H1 (cell line): Measurements from ENCODE around the gene EHBP1. TPM values are rescaled to one million over a fixed set of nuclear protein-coding genes. Genes with fewer than 3 reads are reported as not detected.

Source experiments
- CTCF ChIA-PET: fragments of 300-600 bp; sonication (Branson Sonifier 250); formaldehyde crosslinking; loops from one replicate; lab custom pipeline; 2021; ENCODE audit not compliant: partially characterized antibody; lab: Charles Lee
- POLR2A ChIA-PET: fragments of 300-600 bp; sonication (Branson Sonifier 250); formaldehyde crosslinking; loops from one replicate; lab custom pipeline; 2021; ENCODE audit warnings: inconsistent platforms; ENCODE audit not compliant: partially characterized antibody; lab: Charles Lee
- DNase-seq, 2 experiments: peaks; one replicate each; pipeline versions ENCODE4 v3.0.0 to v3.0.0-alpha.2; 2010 to 2022; ENCODE audit warnings: low spot score in 2 of 2, low read depth in 1 of 2, mixed read lengths in 1 of 2
- FAIRE-seq: peaks from 2 replicates; lab custom pipeline; 2011; peaks lifted over from hg19 to GRCh38; lab: Jason Lieb, UNC
- H2AFZ ChIP-seq: 2 replicates; pipeline ENCODE4 v1.8.1; 2012; ENCODE audit warnings: low read length, inconsistent platforms
- H2AK5ac ChIP-seq: 2 replicates; pipeline ENCODE4 v1.6.1; 2013; ENCODE audit warnings: low read depth, low read length
- H2BK120ac ChIP-seq: replicated peaks from 2 replicates; pipeline ENCODE3; 2013; ENCODE audit warnings: low read depth, low read length, inconsistent platforms
- H2BK12ac ChIP-seq: 2 replicates; pipeline ENCODE4 v1.6.1; 2013; ENCODE audit warnings: low read depth, low read length
- H2BK15ac ChIP-seq: 2 replicates; pipeline ENCODE4 v1.6.1; 2013; ENCODE audit warnings: low read length
- H2BK20ac ChIP-seq: 2 replicates; pipeline ENCODE4 v1.6.1; 2013; ENCODE audit warnings: low read length
- H2BK5ac ChIP-seq: 2 replicates; pipeline ENCODE4 v1.6.1; 2013; ENCODE audit warnings: low read depth, low read length
- H3K14ac ChIP-seq: 2 replicates; pipeline ENCODE4 v1.6.1; 2013; ENCODE audit warnings: inconsistent platforms; ENCODE audit not compliant: insufficient read length
- H3K18ac ChIP-seq: 2 replicates; pipeline ENCODE4 v1.6.1; 2013; ENCODE audit warnings: low read length; ENCODE audit errors: extremely low read depth
- H3K23ac ChIP-seq: 2 replicates; pipeline ENCODE4 v1.6.1; 2013; ENCODE audit warnings: inconsistent platforms; ENCODE audit not compliant: insufficient read length
- H3K23me2 ChIP-seq: 2 replicates; pipeline ENCODE4 v1.6.1; 2013; ENCODE audit warnings: low read depth, low read length
- H3K27ac ChIP-seq: 2 replicates; pipeline ENCODE4 v1.6.1; 2011; ENCODE audit warnings: low read depth, low read length, inconsistent platforms
- H3K27me3 ChIP-seq, 4 experiments: replicated peaks in 1 of 4; 1 replicate in 1 of 4; 2 replicates in 3 of 4; pipeline versions ENCODE4 v1.6.1 to v1.8.1; 2011 to 2013; ENCODE audit warnings: low read length in 3 of 4, mild to moderate bottlenecking in 3 of 4, inconsistent platforms in 2 of 4, mixed read lengths in 2 of 4, moderate library complexity in 1 of 4; ENCODE audit not compliant: control insufficient read depth in 3 of 4, insufficient read depth in 3 of 4; ENCODE audit errors: extremely low read depth in 1 of 4
- H3K36me3 ChIP-seq, 4 experiments: 2 replicates each; pipeline versions ENCODE4 v1.6.1 to v1.8.1; 2011 to 2013; ENCODE audit warnings: mild to moderate bottlenecking in 4 of 4, low read length in 3 of 4, moderate library complexity in 2 of 4, control low read depth in 1 of 4, inconsistent platforms in 1 of 4; ENCODE audit not compliant: insufficient read depth in 4 of 4, control insufficient read depth in 2 of 4
- H3K4ac ChIP-seq: replicated peaks from 2 replicates; pipeline ENCODE3; 2013; ENCODE audit warnings: low read length, low read depth, mixed read lengths, inconsistent platforms; ENCODE audit not compliant: insufficient read length
- H3K4me1 ChIP-seq, 4 experiments: replicated peaks in 1 of 4; 1 replicate in 1 of 4; 2 replicates in 3 of 4; pipeline versions ENCODE4 v1.6.1 to v1.8.1; 2011 to 2013; ENCODE audit warnings: low read length in 3 of 4, inconsistent platforms in 2 of 4, mixed read lengths in 1 of 4; ENCODE audit not compliant: insufficient read depth in 4 of 4, control insufficient read depth in 3 of 4
- H3K4me2 ChIP-seq, 2 experiments: 2 replicates each; pipeline versions ENCODE4 v1.6.1 to v1.8.1; 2011 to 2013; ENCODE audit warnings: low read depth in 2 of 2, low read length in 2 of 2, control low read depth in 1 of 2, inconsistent platforms in 1 of 2, mild to moderate bottlenecking in 1 of 2; ENCODE audit not compliant: insufficient read depth in 1 of 2
- H3K4me3 ChIP-seq, 4 experiments: fragments of 200-600, 300-600 bp in 1 of 4; sonication (generic), shearing (Covaris generic), sonication (Bioruptor Twin) in 1 of 4; 2 replicates each; pipeline versions ENCODE4 v1.5.1 to v1.8.1; 2011 to 2016; ENCODE audit warnings: low read length in 4 of 4, low read depth in 3 of 4, control low read depth in 2 of 4, inconsistent platforms in 2 of 4, mild to moderate bottlenecking in 2 of 4, mixed read lengths in 1 of 4, moderate library complexity in 1 of 4; ENCODE audit not compliant: insufficient read depth in 2 of 4; ENCODE audit errors: extremely low read depth in 1 of 4
- H3K56ac ChIP-seq: replicated peaks from 2 replicates; pipeline ENCODE3; 2013; ENCODE audit warnings: low read depth, mild to moderate bottlenecking, mixed read lengths, low read length, inconsistent platforms; ENCODE audit not compliant: insufficient read length
- H3K79me1 ChIP-seq: 2 replicates; pipeline ENCODE4 v1.6.1; 2013; ENCODE audit warnings: low read depth, low read length, control low read depth
- H3K79me2 ChIP-seq, 2 experiments: 2 replicates each; pipeline versions ENCODE4 v1.6.1 to v1.8.1; 2012 to 2013; ENCODE audit warnings: low read length in 2 of 2, mild to moderate bottlenecking in 2 of 2, inconsistent platforms in 1 of 2; ENCODE audit not compliant: insufficient read depth in 2 of 2, control insufficient read depth in 1 of 2
- H3K9ac ChIP-seq, 4 experiments: replicated peaks in 1 of 4; 1 replicate in 1 of 4; 2 replicates in 3 of 4; pipeline versions ENCODE4 v1.6.1 to v1.8.1; 2011 to 2013; ENCODE audit warnings: low read depth in 3 of 4, low read length in 3 of 4, control low read depth in 2 of 4, mild to moderate bottlenecking in 2 of 4, moderate library complexity in 2 of 4, inconsistent platforms in 1 of 4; ENCODE audit errors: extremely low read depth in 1 of 4
- H3K9me3 ChIP-seq, 2 experiments: 2 replicates each; pipeline versions ENCODE4 v1.6.1 to v1.8.1; 2012 to 2013; ENCODE audit warnings: mild to moderate bottlenecking in 2 of 2, moderate library complexity in 2 of 2, control low read depth in 1 of 2, inconsistent platforms in 1 of 2, low read depth in 1 of 2, low read length in 1 of 2, mixed read lengths in 1 of 2; ENCODE audit not compliant: insufficient read depth in 2 of 2
- H4K20me1 ChIP-seq, 2 experiments: replicated peaks in 1 of 2; 2 replicates each; pipeline versions ENCODE3 to v1.8.1; 2011 to 2013; ENCODE audit warnings: inconsistent platforms in 2 of 2, low read length in 2 of 2, mild to moderate bottlenecking in 1 of 2; ENCODE audit not compliant: insufficient read depth in 2 of 2, control insufficient read depth in 1 of 2
- H4K5ac ChIP-seq: 2 replicates; pipeline ENCODE4 v1.6.1; 2013; ENCODE audit warnings: low read length, low read depth, mixed read lengths, inconsistent platforms; ENCODE audit not compliant: insufficient read length
- H4K8ac ChIP-seq: 2 replicates; pipeline ENCODE4 v1.8.0; 2013; ENCODE audit warnings: mild to moderate bottlenecking, moderate library complexity, low read length, inconsistent platforms; ENCODE audit not compliant: insufficient read depth; ENCODE audit errors: extremely low read depth
- H4K91ac ChIP-seq: replicated peaks from 2 replicates; pipeline ENCODE3; 2013; ENCODE audit warnings: low read length, mixed read lengths, inconsistent platforms; ENCODE audit not compliant: insufficient read length
- GABPA ChIP-seq: IDR thresholded peaks from 2 replicates; pipeline ENCODE4 v1.6.1; 2011; ENCODE audit warnings: mild to moderate bottlenecking, low read length, moderate library complexity, borderline replicate concordance; ENCODE audit not compliant: insufficient read depth
- GTF2F1 ChIP-seq: IDR thresholded peaks from 2 replicates; pipeline ENCODE4 v1.6.1; 2012; ENCODE audit warnings: low read depth, low read length, improper control_type of control experiment, borderline replicate concordance
- SAP30 ChIP-seq: fragments of 300-600 bp; sonication (generic); IDR thresholded peaks from 2 replicates; pipeline ENCODE4 v1.7.1; 2012; ENCODE audit warnings: low read length, moderate library complexity, mild to moderate bottlenecking, inconsistent platforms; ENCODE audit not compliant: insufficient read depth, insufficient replicate concordance
- SP1 ChIP-seq: IDR thresholded peaks from 2 replicates; pipeline ENCODE4 v1.6.1; 2011; ENCODE audit warnings: low read depth, low read length
- SP4 ChIP-seq: IDR thresholded peaks from 2 replicates; pipeline ENCODE4 v1.6.1; 2012; ENCODE audit warnings: low read length, inconsistent platforms
- YY1 ChIP-seq: IDR thresholded peaks from 2 replicates; pipeline ENCODE4 v1.6.1; 2011; ENCODE audit warnings: low read depth, mild to moderate bottlenecking, low read length
- WGBS, 2 experiments: shearing (Covaris generic) in 1 of 2; methylation state at CpG; one replicate each; pipeline versions ENCODE4 v1.1.6 to v1.1.7; 2013 to 2015; ENCODE audit warnings: low lambda C conversion rate in 2 of 2, mixed read lengths in 2 of 2, inconsistent platforms in 1 of 2, low coverage in 1 of 2, missing lambda C conversion rate in 1 of 2; ENCODE audit not compliant: insufficient replicate concordance in 2 of 2, insufficient coverage in 1 of 2, insufficient read length in 1 of 2; ENCODE audit errors: extremely low coverage in 1 of 2, missing lambda C conversion rate in 1 of 2; 5-methylcytosine and 5-hydroxymethylcytosine counted together
- polyA plus RNA-seq, 7 experiments: library from polyadenylated mRNA; depleted of rRNA in 3 of 7; stranded (reverse) in 5 of 7; unstranded in 2 of 7; fragments of >200 nt in 5 of 7; fragments of 200-250 nt in 2 of 7; gene quantifications; 1 replicate in 5 of 7; 2 replicates in 1 of 7; 4 replicates in 1 of 7; pipeline versions ENCODE4 v1.2.1 to v1.2.3, GENCODE V29; 2011 to 2013; ENCODE audit warnings: missing spikeins in 2 of 7, mixed read lengths in 2 of 7
- total RNA-seq: library from RNA; stranded (reverse); fragmentation: NEBNext Ultra II Directional; extraction: Animal tissue kit (Norgen Biotek cat#: 25700); gene quantifications from 2 replicates; pipeline ENCODE4 v1.2.1, GENCODE V29; 2021
- TF ChIP-seq, protein P1 (sequence below): IDR thresholded peaks from 2 replicates; pipeline ENCODE4 v1.6.1; 2012; ENCODE audit warnings: inconsistent platforms

EHBP1 gene
- total and polyA plus RNA-seq, 2 of the 8 experiments (the other 6 are each of a cell fraction or from before 2014, with no cell fraction given): 12.0 to 64.1 TPM

DNA sequence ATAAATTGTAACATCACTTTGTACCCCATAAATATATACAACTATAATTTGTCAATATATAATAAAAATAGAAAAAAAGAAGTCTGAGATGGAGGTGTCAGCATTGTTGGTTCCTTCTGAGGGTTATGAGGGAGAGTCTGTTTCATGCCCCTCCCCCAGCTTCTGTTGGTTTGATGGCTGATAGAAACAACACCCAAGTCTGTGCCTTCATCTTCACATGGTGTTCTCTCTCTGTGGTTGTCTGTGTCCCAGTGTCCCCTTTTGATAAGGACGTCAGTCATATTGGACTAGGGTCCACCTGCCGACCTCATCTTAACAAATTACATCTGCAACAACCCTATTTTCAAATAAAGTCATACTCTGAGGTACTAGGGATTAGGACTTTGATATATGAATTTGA lies 20.3 kb upstream of the EHBP1 start:
- no peak overlapping the region for H3K4me2 ChIP-seq
- no peak overlapping the region for H4K91ac ChIP-seq
- no peaks in the 10 kb centered on the region for H3K23me2 ChIP-seq
- H3K27ac ChIP-seq: no peak overlapping the region
- no peak overlapping the region for H2BK15ac ChIP-seq
- H3K4me1 ChIP-seq: no peaks in the 10 kb centered on the region
- ChIA-PET POLR2A (interaction anchor here (1.2 kb wide), 2 partner anchors 15 to 19 kb away, joined by 3 read pairs; no protein-coding TSS in a partner anchor), CTCF (interaction anchor here (0.9 kb wide), 1 partner anchor 394 kb away, joined by 3 read pairs; no protein-coding TSS in a partner anchor)
- no peaks in the 10 kb centered on the region for H3K79me2 ChIP-seq
- H3K14ac ChIP-seq: no peak overlapping the region
- no peak overlapping the region for H4K8ac ChIP-seq
- H2BK20ac ChIP-seq: no peak overlapping the region
- H3K4ac ChIP-seq: no peak overlapping the region
- TF ChIP-seq GABPA: no peak
- TF ChIP-seq SP1: no peak
- TF ChIP-seq SP4: no peak
- no peak for TF ChIP-seq YY1
- no peak for TF ChIP-seq GTF2F1
- no peak for TF ChIP-seq SAP30
- TF ChIP-seq, protein P1, sequence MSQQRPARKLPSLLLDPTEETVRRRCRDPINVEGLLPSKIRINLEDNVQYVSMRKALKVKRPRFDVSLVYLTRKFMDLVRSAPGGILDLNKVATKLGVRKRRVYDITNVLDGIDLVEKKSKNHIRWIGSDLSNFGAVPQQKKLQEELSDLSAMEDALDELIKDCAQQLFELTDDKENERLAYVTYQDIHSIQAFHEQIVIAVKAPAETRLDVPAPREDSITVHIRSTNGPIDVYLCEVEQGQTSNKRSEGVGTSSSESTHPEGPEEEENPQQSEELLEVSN: no peak
- H3K9ac ChIP-seq: no peak overlapping the region
- no peak overlapping the region for H3K4me3 ChIP-seq
- no peak overlapping the region for H2BK5ac ChIP-seq
- 90% methylated on average over 2 of the region's 2 CpGs; no CpG with 5 or more reads in 1 of the 2 experiments for WGBS, 2 experiments
- FAIRE-seq: no peak
- no peak for DNase-seq
- no peak overlapping the region for H3K56ac ChIP-seq
- H3K9me3 ChIP-seq: no peaks in the 10 kb centered on the region
- no peak overlapping the region for H2AFZ ChIP-seq
- no peaks in the 10 kb centered on the region for H3K36me3 ChIP-seq
- H3K79me1 ChIP-seq: no peaks in the 10 kb centered on the region
- H4K20me1 ChIP-seq: no peaks in the 10 kb centered on the region
- no peak overlapping the region for H3K23ac ChIP-seq
- H2BK12ac ChIP-seq: no peak overlapping the region
- no peaks in the 10 kb centered on the region for H3K27me3 ChIP-seq
- H2BK120ac ChIP-seq: no peak overlapping the region
- no peak overlapping the region for H3K18ac ChIP-seq
- no peak overlapping the region for H2AK5ac ChIP-seq
- no peak overlapping the region for H4K5ac ChIP-seq
